H1 (cell line): Measurements from ENCODE around the gene RMP24.
A peak's percentile ranks its signal among the peaks of the same experiment; 100 is the strongest.

ENCODE experiments used
- CTCF ChIA-PET: fragments of 300-600 bp; sonication (Branson Sonifier 250); formaldehyde crosslinking; loops from one replicate; lab custom pipeline; 2021; ENCODE audit not compliant: partially characterized antibody; lab: Charles Lee
- POLR2A ChIA-PET: fragments of 300-600 bp; sonication (Branson Sonifier 250); formaldehyde crosslinking; loops from one replicate; lab custom pipeline; 2021; ENCODE audit warnings: inconsistent platforms; ENCODE audit not compliant: partially characterized antibody; lab: Charles Lee
- DNase-seq, 2 experiments: peaks; one replicate each; pipeline versions ENCODE4 v3.0.0 to v3.0.0-alpha.2; 2010 to 2022; ENCODE audit warnings: low spot score in 2 of 2, low read depth in 1 of 2, mixed read lengths in 1 of 2
- FAIRE-seq: peaks from 2 replicates; lab custom pipeline; 2011; peaks lifted over from hg19 to GRCh38; lab: Jason Lieb, UNC
- H2AFZ ChIP-seq: 2 replicates; pipeline ENCODE4 v1.8.1; 2012; ENCODE audit warnings: low read length, inconsistent platforms
- H2AK5ac ChIP-seq: 2 replicates; pipeline ENCODE4 v1.6.1; 2013; ENCODE audit warnings: low read depth, low read length
- H2BK120ac ChIP-seq: replicated peaks from 2 replicates; pipeline ENCODE3; 2013; ENCODE audit warnings: low read depth, low read length, inconsistent platforms
- H2BK12ac ChIP-seq: 2 replicates; pipeline ENCODE4 v1.6.1; 2013; ENCODE audit warnings: low read depth, low read length
- H2BK15ac ChIP-seq: 2 replicates; pipeline ENCODE4 v1.6.1; 2013; ENCODE audit warnings: low read length
- H2BK20ac ChIP-seq: 2 replicates; pipeline ENCODE4 v1.6.1; 2013; ENCODE audit warnings: low read length
- H2BK5ac ChIP-seq: 2 replicates; pipeline ENCODE4 v1.6.1; 2013; ENCODE audit warnings: low read depth, low read length
- H3K14ac ChIP-seq: 2 replicates; pipeline ENCODE4 v1.6.1; 2013; ENCODE audit warnings: inconsistent platforms; ENCODE audit not compliant: insufficient read length
- H3K18ac ChIP-seq: 2 replicates; pipeline ENCODE4 v1.6.1; 2013; ENCODE audit warnings: low read length; ENCODE audit errors: extremely low read depth
- H3K23ac ChIP-seq: 2 replicates; pipeline ENCODE4 v1.6.1; 2013; ENCODE audit warnings: inconsistent platforms; ENCODE audit not compliant: insufficient read length
- H3K23me2 ChIP-seq: 2 replicates; pipeline ENCODE4 v1.6.1; 2013; ENCODE audit warnings: low read depth, low read length
- H3K27ac ChIP-seq: 2 replicates; pipeline ENCODE4 v1.6.1; 2011; ENCODE audit warnings: low read depth, low read length, inconsistent platforms
- H3K27me3 ChIP-seq, 4 experiments: replicated peaks in 1 of 4; 1 replicate in 1 of 4; 2 replicates in 3 of 4; pipeline versions ENCODE4 v1.6.1 to v1.8.1; 2011 to 2013; ENCODE audit warnings: low read length in 3 of 4, mild to moderate bottlenecking in 3 of 4, inconsistent platforms in 2 of 4, mixed read lengths in 2 of 4, moderate library complexity in 1 of 4; ENCODE audit not compliant: control insufficient read depth in 3 of 4, insufficient read depth in 3 of 4; ENCODE audit errors: extremely low read depth in 1 of 4
- H3K36me3 ChIP-seq, 4 experiments: 2 replicates each; pipeline versions ENCODE4 v1.6.1 to v1.8.1; 2011 to 2013; ENCODE audit warnings: mild to moderate bottlenecking in 4 of 4, low read length in 3 of 4, moderate library complexity in 2 of 4, control low read depth in 1 of 4, inconsistent platforms in 1 of 4; ENCODE audit not compliant: insufficient read depth in 4 of 4, control insufficient read depth in 2 of 4
- H3K4ac ChIP-seq: replicated peaks from 2 replicates; pipeline ENCODE3; 2013; ENCODE audit warnings: low read length, low read depth, mixed read lengths, inconsistent platforms; ENCODE audit not compliant: insufficient read length
- H3K4me1 ChIP-seq, 4 experiments: replicated peaks in 1 of 4; 1 replicate in 1 of 4; 2 replicates in 3 of 4; pipeline versions ENCODE4 v1.6.1 to v1.8.1; 2011 to 2013; ENCODE audit warnings: low read length in 3 of 4, inconsistent platforms in 2 of 4, mixed read lengths in 1 of 4; ENCODE audit not compliant: insufficient read depth in 4 of 4, control insufficient read depth in 3 of 4
- H3K4me2 ChIP-seq, 2 experiments: 2 replicates each; pipeline versions ENCODE4 v1.6.1 to v1.8.1; 2011 to 2013; ENCODE audit warnings: low read depth in 2 of 2, low read length in 2 of 2, control low read depth in 1 of 2, inconsistent platforms in 1 of 2, mild to moderate bottlenecking in 1 of 2; ENCODE audit not compliant: insufficient read depth in 1 of 2
- H3K4me3 ChIP-seq, 4 experiments: fragments of 200-600, 300-600 bp in 1 of 4; sonication (generic), shearing (Covaris generic), sonication (Bioruptor Twin) in 1 of 4; 2 replicates each; pipeline versions ENCODE4 v1.5.1 to v1.8.1; 2011 to 2016; ENCODE audit warnings: low read length in 4 of 4, low read depth in 3 of 4, control low read depth in 2 of 4, inconsistent platforms in 2 of 4, mild to moderate bottlenecking in 2 of 4, mixed read lengths in 1 of 4, moderate library complexity in 1 of 4; ENCODE audit not compliant: insufficient read depth in 2 of 4; ENCODE audit errors: extremely low read depth in 1 of 4
- H3K56ac ChIP-seq: replicated peaks from 2 replicates; pipeline ENCODE3; 2013; ENCODE audit warnings: low read depth, mild to moderate bottlenecking, mixed read lengths, low read length, inconsistent platforms; ENCODE audit not compliant: insufficient read length
- H3K79me1 ChIP-seq: 2 replicates; pipeline ENCODE4 v1.6.1; 2013; ENCODE audit warnings: low read depth, low read length, control low read depth
- H3K79me2 ChIP-seq, 2 experiments: 2 replicates each; pipeline versions ENCODE4 v1.6.1 to v1.8.1; 2012 to 2013; ENCODE audit warnings: low read length in 2 of 2, mild to moderate bottlenecking in 2 of 2, inconsistent platforms in 1 of 2; ENCODE audit not compliant: insufficient read depth in 2 of 2, control insufficient read depth in 1 of 2
- H3K9ac ChIP-seq, 4 experiments: replicated peaks in 1 of 4; 1 replicate in 1 of 4; 2 replicates in 3 of 4; pipeline versions ENCODE4 v1.6.1 to v1.8.1; 2011 to 2013; ENCODE audit warnings: low read depth in 3 of 4, low read length in 3 of 4, control low read depth in 2 of 4, mild to moderate bottlenecking in 2 of 4, moderate library complexity in 2 of 4, inconsistent platforms in 1 of 4; ENCODE audit errors: extremely low read depth in 1 of 4
- H3K9me3 ChIP-seq, 2 experiments: 2 replicates each; pipeline versions ENCODE4 v1.6.1 to v1.8.1; 2012 to 2013; ENCODE audit warnings: mild to moderate bottlenecking in 2 of 2, moderate library complexity in 2 of 2, control low read depth in 1 of 2, inconsistent platforms in 1 of 2, low read depth in 1 of 2, low read length in 1 of 2, mixed read lengths in 1 of 2; ENCODE audit not compliant: insufficient read depth in 2 of 2
- H4K20me1 ChIP-seq, 2 experiments: replicated peaks in 1 of 2; 2 replicates each; pipeline versions ENCODE3 to v1.8.1; 2011 to 2013; ENCODE audit warnings: inconsistent platforms in 2 of 2, low read length in 2 of 2, mild to moderate bottlenecking in 1 of 2; ENCODE audit not compliant: insufficient read depth in 2 of 2, control insufficient read depth in 1 of 2
- H4K5ac ChIP-seq: 2 replicates; pipeline ENCODE4 v1.6.1; 2013; ENCODE audit warnings: low read length, low read depth, mixed read lengths, inconsistent platforms; ENCODE audit not compliant: insufficient read length
- H4K8ac ChIP-seq: 2 replicates; pipeline ENCODE4 v1.8.0; 2013; ENCODE audit warnings: mild to moderate bottlenecking, moderate library complexity, low read length, inconsistent platforms; ENCODE audit not compliant: insufficient read depth; ENCODE audit errors: extremely low read depth
- H4K91ac ChIP-seq: replicated peaks from 2 replicates; pipeline ENCODE3; 2013; ENCODE audit warnings: low read length, mixed read lengths, inconsistent platforms; ENCODE audit not compliant: insufficient read length
- ATF3 ChIP-seq: IDR thresholded peaks from 2 replicates; pipeline ENCODE4 v1.6.1; 2011; ENCODE audit warnings: low read depth, mild to moderate bottlenecking, low read length; ENCODE audit not compliant: insufficient read depth
- CBX8 ChIP-seq: fragments of 300-800, 300-1000 bp; sonication (generic); IDR thresholded peaks from 2 replicates; pipeline ENCODE4 v1.7.1; 2016; ENCODE audit warnings: low read depth, low read length, borderline replicate concordance
- CHD2 ChIP-seq: IDR thresholded peaks from 2 replicates; pipeline ENCODE4 v1.6.1; 2012; ENCODE audit warnings: low read length, improper control_type of control experiment
- CREB1 ChIP-seq: IDR thresholded peaks from 2 replicates; pipeline ENCODE4 v1.6.1; 2012; ENCODE audit warnings: inconsistent platforms
- EZH2 ChIP-seq: fragments of 200-600 bp; sonication (generic); IDR thresholded peaks from 2 replicates; pipeline ENCODE4 v1.7.1; 2012; ENCODE audit warnings: low read depth, mild to moderate bottlenecking, moderate library complexity, low read length, inconsistent platforms; ENCODE audit not compliant: severe bottlenecking
- GABPA ChIP-seq: IDR thresholded peaks from 2 replicates; pipeline ENCODE4 v1.6.1; 2011; ENCODE audit warnings: mild to moderate bottlenecking, low read length, moderate library complexity, borderline replicate concordance; ENCODE audit not compliant: insufficient read depth
- JUND ChIP-seq: IDR thresholded peaks from 2 replicates; pipeline ENCODE4 v1.6.1; 2011; ENCODE audit warnings: mild to moderate bottlenecking, improper control_type of control experiment, low read length
- KDM1A ChIP-seq: fragments of 200-600, 300-600 bp; sonication (generic); IDR thresholded peaks from 2 replicates; pipeline ENCODE4 v1.7.1; 2016; ENCODE audit warnings: mild to moderate bottlenecking, low read length, borderline replicate concordance
- KDM4A ChIP-seq: IDR thresholded peaks from one replicate; pipeline ENCODE4 v1.7.1; 2012; ENCODE audit warnings: low read depth, mild to moderate bottlenecking, moderate library complexity, low read length, inconsistent platforms; ENCODE audit not compliant: severe bottlenecking
- POLR2A ChIP-seq, 2 experiments: IDR thresholded peaks; 1 replicate in 1 of 2; 2 replicates in 1 of 2; pipeline ENCODE4 v1.6.1; 2011; ENCODE audit warnings: low read depth in 2 of 2, low read length in 2 of 2, mild to moderate bottlenecking in 2 of 2; ENCODE audit errors: control extremely low read depth in 1 of 2
- POU5F1 ChIP-seq: IDR thresholded peaks from 2 replicates; pipeline ENCODE4 v1.6.1; 2011; ENCODE audit warnings: low read depth, mild to moderate bottlenecking, low read length, moderate library complexity
- SIRT6 ChIP-seq: IDR thresholded peaks from one replicate; pipeline ENCODE4 v1.7.1; 2012; ENCODE audit warnings: low read length, inconsistent platforms
- TAF7 ChIP-seq: optimal IDR thresholded peaks from 2 replicates; pipeline ENCODE3; 2011; ENCODE audit warnings: low read depth, mild to moderate bottlenecking, inconsistent platforms, low read length, moderate library complexity, borderline replicate concordance
- WGBS, 2 experiments: shearing (Covaris generic) in 1 of 2; methylation state at CpG; one replicate each; pipeline versions ENCODE4 v1.1.6 to v1.1.7; 2013 to 2015; ENCODE audit warnings: low lambda C conversion rate in 2 of 2, mixed read lengths in 2 of 2, inconsistent platforms in 1 of 2, low coverage in 1 of 2, missing lambda C conversion rate in 1 of 2; ENCODE audit not compliant: insufficient replicate concordance in 2 of 2, insufficient coverage in 1 of 2, insufficient read length in 1 of 2; ENCODE audit errors: extremely low coverage in 1 of 2, missing lambda C conversion rate in 1 of 2; 5-methylcytosine and 5-hydroxymethylcytosine counted together

Gene RMP24

DNA sequence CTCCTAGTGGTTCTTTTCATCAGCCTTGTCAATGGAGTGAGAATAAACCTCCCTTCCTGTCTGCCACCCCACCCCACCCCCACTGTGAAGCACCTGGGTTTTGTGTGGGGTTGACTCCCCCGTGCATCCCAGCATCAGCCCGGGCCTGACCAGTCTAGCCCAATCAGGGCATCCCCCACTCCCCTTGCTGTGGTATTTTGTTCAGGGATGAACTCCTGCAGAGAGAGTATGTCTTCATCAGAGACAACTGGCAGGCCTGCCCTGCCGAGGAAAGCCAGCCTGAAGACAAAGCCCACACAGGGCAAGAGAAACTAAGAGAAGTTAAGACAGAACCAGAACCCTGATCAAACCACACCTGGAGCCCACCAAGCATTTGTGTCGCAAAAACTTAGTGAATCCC lies 36.7 kb upstream of the RMP24 start:
- H3K23ac ChIP-seq = no peak overlapping the region
- no peaks in the 10 kb centered on the region; a peak in 1 of 4 replicates for H3K79me2 ChIP-seq
- H3K27ac ChIP-seq = no peak overlapping the region
- CTCF ChIA-PET = interaction anchor here (0.6 to 6.7 kb wide), 3 partner anchors 10 to 433 kb away, joined by 3 to 78 read pairs (median 4); no protein-coding TSS in a partner anchor
- no peak for DNase-seq
- no peaks in the 10 kb centered on the region for H3K23me2 ChIP-seq
- H3K36me3 ChIP-seq = peaks cover 0 to 35% (median 11%) of the 10 kb centered on the region in 4 experiments; a peak in 5 of 8 replicates
- H3K4me1 ChIP-seq = peaks cover 0 to 9% (median 5%) of the 10 kb centered on the region in 4 experiments; a peak in 5 of 7 replicates
- no peaks in the 10 kb centered on the region for H4K20me1 ChIP-seq
- no peak overlapping the region for H3K4ac ChIP-seq
- H3K9ac ChIP-seq = no peak overlapping the region
- 0 out of 2 replicates have a peak overlapping the region, but pooled peaks have one; percentile 62 for H3K18ac ChIP-seq
- no peak overlapping the region for H2BK15ac ChIP-seq
- no peak overlapping the region for H3K4me2 ChIP-seq
- TF ChIP-seq TAF7 = no peak
- TF ChIP-seq GABPA = no peak
- no peak for TF ChIP-seq KDM1A
- no peak for TF ChIP-seq CREB1
- no peak for TF ChIP-seq POLR2A (IDR thresholded peaks at IDR 0.05; ENCODE audit: control extremely low read depth in 1 of 2, low read depth in 2 of 2, low read length in 2 of 2)
- TF ChIP-seq JUND = no peak
- no peak for TF ChIP-seq KDM4A
- no peak for TF ChIP-seq ATF3
- TF ChIP-seq EZH2 = no peak
- TF ChIP-seq CBX8 = no peak
- no peak for TF ChIP-seq POU5F1
- no peak for TF ChIP-seq SIRT6
- no peak for TF ChIP-seq CHD2
- TF ChIP-seq, all 59 proteins: peak for 0
- Histone ChIP-seq H2BK12ac (no peak overlapping the region), H2BK120ac (no peak overlapping the region), H3K4me3 (no peak overlapping the region), H2AK5ac (no peak overlapping the region), H2BK20ac (no peak overlapping the region), H3K27me3 (no peaks in the 10 kb centered on the region), H3K9me3 (no peaks in the 10 kb centered on the region), H3K14ac (no peak overlapping the region), H3K79me1 (no peaks in the 10 kb centered on the region; the same call in none of the 2 replicates), H3K56ac (no peak overlapping the region), H2BK5ac (no peak overlapping the region), H4K91ac (no peak overlapping the region), H2AFZ (no peak overlapping the region), H4K8ac (no peak overlapping the region), H4K5ac (no peak overlapping the region)
- POLR2A ChIA-PET = no interaction called here
- FAIRE-seq = no peak
- WGBS, 2 experiments = 53% methylated on average over 3 of the region's 4 CpGs; no CpG with 5 or more reads in 1 of the 2 experiments
